Muscle of leg (tissue), 11 donors: Measurements from ENCODE around the gene SLC4A5. TPM values are rescaled to one million over a fixed set of nuclear protein-coding genes. Genes with fewer than 3 reads are reported as not detected.
"Not testable (repeated sequence)": the region's sequence is repeated elsewhere in the genome, so short reads cannot be mapped to it uniquely, and the experiment has no call there.

ENCODE experiments used
- DNase-seq: peaks from one replicate; pipeline ENCODE4 v3.0.0; 2013
- H3K27ac ChIP-seq: one replicate; pipeline ENCODE4 v1.5.1; 2013; ENCODE audit warnings: mild to moderate bottlenecking, low read length, control low read depth
- H3K27me3 ChIP-seq: one replicate; pipeline ENCODE4 v1.6.1; 2013; ENCODE audit warnings: low read length; ENCODE audit not compliant: control insufficient read depth, insufficient read depth
- H3K36me3 ChIP-seq: one replicate; pipeline ENCODE4 v1.6.1; 2013; ENCODE audit warnings: low read length; ENCODE audit not compliant: control insufficient read depth, insufficient read depth
- H3K4me1 ChIP-seq: one replicate; pipeline ENCODE4 v1.6.1; 2013; ENCODE audit warnings: low read length; ENCODE audit not compliant: control insufficient read depth, insufficient read depth
- H3K4me3 ChIP-seq: one replicate; pipeline ENCODE4 v1.5.1; 2013; ENCODE audit warnings: low read length, control low read depth
- H3K9me3 ChIP-seq: replicated peaks from 2 replicates; pipeline ENCODE4 v1.6.1; 2013; ENCODE audit warnings: low read depth, low read length; ENCODE audit not compliant: control insufficient read depth
- WGBS: methylation state at CpG from one replicate; pipeline ENCODE4 v1.1.5; 2013; ENCODE audit warnings: missing lambda C conversion rate; ENCODE audit not compliant: insufficient coverage; 5-methylcytosine and 5-hydroxymethylcytosine counted together
- polyA plus RNA-seq, 8 donors: library from polyadenylated mRNA; unstranded; fragments of 120-200 nt; gene quantifications; one replicate each; pipeline versions ENCODE4 v1.2.1 to v1.2.3, GENCODE V29; 2013; ENCODE audit warnings: inconsistent platforms in 1 of 8, low replicate concordance in 1 of 8; ENCODE audit not compliant: insufficient read length in 8 of 8, insufficient read depth in 1 of 8
- total RNA-seq: library from RNA; stranded (reverse); fragments of 120-200 nt; gene quantifications from one replicate; pipeline ENCODE4 v1.2.4, GENCODE V29; 2013

SLC4A5 gene
- total and polyA plus RNA-seq, 9 donors: 1.2 to 2.2 (median 1.6) TPM

GRCh38 chr2:74242354-74243071 is 100.7 kb downstream of the SLC4A5 start:
- Histone ChIP-seq H3K4me1 (no peaks in the 10 kb centered on the region), H3K36me3 (no peaks in the 10 kb centered on the region), H3K27ac (no peak overlapping the region), H3K27me3 (no peaks in the 10 kb centered on the region), H3K9me3 (no peaks in the 10 kb centered on the region), H3K4me3 (no peak overlapping the region)
- DNase-seq: no peak
- WGBS: 82% methylated on average over 5 of the region's 7 CpGs

- 83% methylated on average over 6 of the region's 7 CpGs for WGBS
- H3K27me3 ChIP-seq: no peaks in the 10 kb centered on the region
Observed at GRCh38 chr2:74239346-74239745, 103.9 kb downstream of the SLC4A5 start.

GRCh38 chr2:74238879-74239278 is 104.3 kb downstream of the SLC4A5 start:
- DNase-seq: peak; percentile 33
- H3K27me3 ChIP-seq: no peaks in the 10 kb centered on the region
- H3K9me3 ChIP-seq: no peaks in the 10 kb centered on the region
- no peaks in the 10 kb centered on the region for H3K36me3 ChIP-seq
- 93% methylated on average over 2 of the region's 2 CpGs for WGBS
- no peak overlapping the region for H3K27ac ChIP-seq
- no peaks in the 10 kb centered on the region for H3K4me1 ChIP-seq
- H3K4me3 ChIP-seq: no peak overlapping the region

More at GRCh38 chr2:74239346-74239745, 103.9 kb downstream of the SLC4A5 start:
- Histone ChIP-seq H3K4me3 (no peak overlapping the region), H3K4me1 (no peaks in the 10 kb centered on the region), H3K27ac (no peak overlapping the region), H3K9me3 (no peaks in the 10 kb centered on the region), H3K36me3 (no peaks in the 10 kb centered on the region)
- no peak for DNase-seq

DNA sequence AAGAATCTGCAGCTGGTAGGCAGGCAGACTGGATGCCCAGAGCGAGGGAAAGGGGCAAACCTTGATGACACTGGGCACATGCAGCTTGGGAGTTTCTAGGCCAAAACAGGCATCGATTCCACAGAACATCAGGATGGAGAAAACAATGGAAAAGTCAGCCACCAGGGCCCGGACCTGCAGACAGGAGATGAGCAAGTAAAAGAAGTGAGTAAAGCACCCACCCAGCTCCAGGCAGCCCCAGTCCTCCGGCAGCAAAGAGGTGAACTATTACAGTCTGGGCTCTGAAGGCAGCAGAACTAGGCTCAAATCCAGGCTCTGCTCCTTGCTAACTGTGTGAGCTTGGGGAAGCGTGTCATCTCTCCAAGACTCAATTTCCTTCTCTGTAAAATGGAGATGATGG is 108.2 kb downstream of the SLC4A5 start:
- no peaks in the 10 kb centered on the region for H3K36me3 ChIP-seq
- WGBS: 97% methylated on average over 3 of the region's 5 CpGs
- no peak for DNase-seq

DNA sequence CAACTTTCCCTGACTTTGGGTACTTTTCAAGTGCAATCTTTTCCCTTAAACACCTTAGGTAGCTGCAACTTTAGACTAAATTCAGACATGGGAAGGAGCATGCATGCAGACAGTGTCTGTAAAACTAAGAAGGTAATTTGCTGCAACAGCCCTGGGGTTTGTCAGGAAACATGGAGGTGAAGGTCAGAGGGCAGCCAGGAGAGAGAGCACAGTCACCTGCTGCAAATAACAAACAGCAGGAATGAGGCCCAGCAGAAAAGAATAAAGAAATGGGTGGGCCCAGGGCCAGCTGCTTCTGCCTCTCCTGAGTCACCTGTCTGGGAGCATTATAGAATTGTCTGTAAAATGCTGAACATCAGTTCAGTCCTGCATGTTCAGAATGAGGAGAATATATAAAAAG is 109.6 kb downstream of the SLC4A5 start:
- DNase-seq: no peak

More for the DNA sequence above, 108.2 kb downstream of the SLC4A5 start:
- no peak overlapping the region for H3K27ac ChIP-seq
- no peaks in the 10 kb centered on the region for H3K27me3 ChIP-seq
- no peak overlapping the region for H3K4me3 ChIP-seq
- no peaks in the 10 kb centered on the region for H3K4me1 ChIP-seq
- no peaks in the 10 kb centered on the region for H3K9me3 ChIP-seq

DNA sequence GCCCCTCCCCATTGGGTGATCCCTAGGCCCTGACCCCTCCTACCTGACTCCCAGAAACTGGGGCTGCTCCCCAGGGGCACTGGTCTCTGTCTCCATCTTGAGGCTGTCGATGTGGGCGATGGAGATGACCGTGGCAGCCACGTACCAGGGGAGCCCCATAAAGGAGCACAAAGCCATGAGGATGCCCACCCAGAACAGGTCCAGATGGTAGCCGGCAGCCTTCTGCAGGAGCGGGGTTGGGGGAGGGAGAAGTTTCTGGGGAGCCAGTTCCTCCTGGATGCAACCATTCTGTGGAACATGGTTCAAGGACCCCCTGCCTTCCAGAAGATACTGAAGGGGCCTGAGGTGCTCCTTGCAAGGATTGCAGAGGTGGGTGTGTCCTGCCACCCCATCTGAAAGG is 110.8 kb downstream of the SLC4A5 start:
- no peaks in the 10 kb centered on the region for H3K27me3 ChIP-seq
- no peak for DNase-seq
- no peaks in the 10 kb centered on the region for H3K36me3 ChIP-seq
- H3K27ac ChIP-seq: no peak overlapping the region
- WGBS: 87% methylated on average over 6 of the region's 6 CpGs
- no peak overlapping the region for H3K4me3 ChIP-seq
- peaks cover 2% of the 10 kb centered on the region for H3K4me1 ChIP-seq
- H3K9me3 ChIP-seq: no peaks in the 10 kb centered on the region

More for the DNA sequence above, 109.6 kb downstream of the SLC4A5 start:
- Histone ChIP-seq H3K4me1 (no peaks in the 10 kb centered on the region), H3K27ac (no peak overlapping the region), H3K36me3 (no peaks in the 10 kb centered on the region), H3K27me3 (no peaks in the 10 kb centered on the region), H3K4me3 (no peak overlapping the region), H3K9me3 (no peaks in the 10 kb centered on the region)

DNA sequence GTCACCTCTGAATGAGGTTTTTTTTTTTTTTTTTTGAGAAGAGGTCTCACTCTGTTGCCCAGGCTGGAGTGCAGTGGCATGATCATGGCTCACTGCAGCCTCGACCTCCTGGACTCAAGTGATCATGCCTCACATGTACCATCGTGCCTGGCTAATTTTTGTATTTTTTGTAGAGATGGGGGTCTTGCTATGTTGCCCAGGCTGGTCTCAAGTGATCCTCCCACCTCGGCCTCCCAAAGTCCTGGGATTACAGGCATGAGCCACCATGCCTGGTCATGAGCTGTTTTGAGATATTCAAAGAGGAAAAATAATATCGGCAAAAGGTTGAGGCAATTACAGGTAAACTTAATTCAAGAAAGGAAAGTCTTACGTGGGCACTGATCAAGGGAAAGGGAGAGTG is 113.4 kb downstream of the SLC4A5 start:
- H3K27ac ChIP-seq, H3K9me3 ChIP-seq, H3K27me3 ChIP-seq, H3K4me3 ChIP-seq, DNase-seq, H3K36me3 ChIP-seq: not testable (repeated sequence)
- H3K4me1 ChIP-seq: peaks cover 16% of the 10 kb centered on the region
- whole genome bisulfite sequencing: 88% methylated on average over 3 of the region's 5 CpGs

DNA sequence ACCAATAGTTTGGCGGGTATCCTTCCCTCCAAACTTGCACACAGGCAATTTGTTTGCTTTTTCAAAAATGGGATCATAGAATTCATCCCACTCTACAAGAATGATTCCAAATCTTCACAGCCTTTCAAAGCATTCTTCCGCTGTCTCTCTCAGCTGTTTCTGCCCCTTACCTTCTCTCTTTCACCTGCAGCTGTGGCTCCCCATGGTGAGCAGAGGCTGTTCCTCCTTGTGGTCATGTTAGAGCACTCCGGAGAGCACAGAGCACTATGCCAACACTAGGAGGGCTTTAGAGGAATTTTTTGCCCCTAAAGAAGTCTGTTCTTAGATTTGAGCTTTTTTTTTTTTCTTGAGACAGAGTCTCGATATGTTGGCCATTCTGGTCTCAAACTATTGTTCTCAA is 114.4 kb downstream of the SLC4A5 start:
- Histone ChIP-seq H3K27me3 (no peaks in the 10 kb centered on the region), H3K27ac (no peak overlapping the region), H3K4me3 (no peak overlapping the region), H3K36me3 (no peaks in the 10 kb centered on the region), H3K9me3 (no peaks in the 10 kb centered on the region), H3K4me1 (peaks cover 16% of the 10 kb centered on the region)
- no peak for DNase-seq
- 93% methylated on average over 3 of the region's 4 CpGs for WGBS

- Histone ChIP-seq H3K27me3 (no peaks in the 10 kb centered on the region), H3K27ac (no peak overlapping the region), H3K4me3 (no peak overlapping the region), H3K9me3 (no peaks in the 10 kb centered on the region), H3K4me1 (peaks cover 16% of the 10 kb centered on the region), H3K36me3 (no peaks in the 10 kb centered on the region)
- DNase-seq: no peak
- 91% methylated on average over 5 of the region's 5 CpGs for WGBS
Observed at GRCh38 chr2:74227646-74228045, 115.6 kb downstream of the SLC4A5 start.

DNA sequence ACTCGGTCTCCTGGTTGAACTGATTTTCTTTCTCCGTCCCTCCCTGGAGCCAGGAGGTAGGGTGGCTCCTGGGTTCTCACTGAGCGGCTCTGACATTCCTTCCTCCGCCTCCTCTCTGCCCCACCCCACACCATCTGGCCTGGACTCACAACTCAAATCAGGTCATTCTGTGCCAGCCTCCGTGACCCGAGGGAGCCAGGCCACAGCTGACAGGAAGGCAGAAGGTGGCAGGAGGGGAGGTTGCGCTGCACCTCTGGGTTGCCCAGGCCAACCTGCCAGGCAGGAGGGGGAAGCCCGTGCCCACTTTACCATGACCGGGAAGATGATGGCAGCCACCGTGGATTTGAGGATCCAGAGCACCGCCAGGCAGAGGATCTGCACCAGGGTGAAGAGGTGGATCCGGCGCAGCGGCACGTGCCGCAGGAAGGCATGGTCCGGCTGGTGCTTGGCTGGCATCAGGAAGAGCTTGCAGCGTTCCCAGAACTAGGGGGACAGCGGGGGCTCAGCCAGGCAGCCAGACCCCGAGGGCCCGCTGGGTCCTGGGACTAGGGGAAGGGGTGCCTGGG is 116.5 kb downstream of the SLC4A5 start:
- Histone ChIP-seq H3K4me3 (no peak overlapping the region), H3K27ac (no peak overlapping the region), H3K36me3 (peaks cover 2% of the 10 kb centered on the region), H3K9me3 (no peaks in the 10 kb centered on the region), H3K27me3 (no peaks in the 10 kb centered on the region), H3K4me1 (peaks cover 19% of the 10 kb centered on the region)
- WGBS: 82% methylated on average over 17 of the region's 21 CpGs
- peak; percentile 33 for DNase-seq
